GM20000 (cell line): ENCODE results near the gene SYT12.

ENCODE experiments used
- DNase-seq: peaks from one replicate; pipeline ENCODE4 v3.0.0; 2012; ENCODE audit warnings: low spot score
- TF ChIP-seq, protein P1 (sequence below): IDR thresholded peaks from 2 replicates; pipeline ENCODE4 v1.5.1; 2012; ENCODE audit warnings: mild to moderate bottlenecking, control low read depth; ENCODE audit errors: extremely low read depth, missing control alignments

Gene SYT12

DNA sequence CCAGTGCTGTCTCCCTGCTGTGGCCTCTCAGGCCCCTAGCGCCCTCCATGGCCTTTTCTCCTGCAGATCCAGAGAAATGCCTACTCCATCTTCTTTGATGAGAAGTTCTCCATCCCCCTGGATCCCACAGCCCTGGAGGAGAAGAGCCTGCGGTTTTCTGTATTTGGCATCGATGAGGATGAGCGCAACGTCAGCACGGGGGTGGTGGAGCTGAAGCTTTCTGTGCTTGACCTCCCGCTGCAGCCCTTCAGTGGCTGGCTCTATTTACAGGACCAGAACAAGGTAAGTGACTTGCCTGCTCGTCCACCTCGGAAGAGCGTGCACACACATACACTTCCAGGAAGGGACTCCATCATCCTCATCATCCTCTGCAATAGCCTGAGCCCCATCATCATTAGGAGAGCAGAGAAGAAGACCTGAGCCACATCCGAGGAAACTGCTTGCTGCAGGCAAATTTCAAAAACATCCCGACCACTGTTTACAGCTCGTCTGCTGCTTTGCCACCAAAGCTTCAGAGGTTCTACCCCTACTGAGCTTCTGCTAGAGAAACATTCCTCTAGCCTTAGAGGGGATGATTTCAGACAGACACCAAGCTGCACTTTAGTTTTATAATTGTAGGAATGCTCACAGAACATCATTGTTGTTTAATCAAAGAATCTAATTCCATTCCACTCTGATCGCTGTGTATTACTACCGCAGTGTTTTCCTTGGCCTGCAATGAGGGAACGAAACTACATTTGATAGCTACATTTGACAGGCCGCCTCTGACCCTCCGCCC is 20.8 kb downstream of the SYT12 start:
- TF ChIP-seq, protein P1, sequence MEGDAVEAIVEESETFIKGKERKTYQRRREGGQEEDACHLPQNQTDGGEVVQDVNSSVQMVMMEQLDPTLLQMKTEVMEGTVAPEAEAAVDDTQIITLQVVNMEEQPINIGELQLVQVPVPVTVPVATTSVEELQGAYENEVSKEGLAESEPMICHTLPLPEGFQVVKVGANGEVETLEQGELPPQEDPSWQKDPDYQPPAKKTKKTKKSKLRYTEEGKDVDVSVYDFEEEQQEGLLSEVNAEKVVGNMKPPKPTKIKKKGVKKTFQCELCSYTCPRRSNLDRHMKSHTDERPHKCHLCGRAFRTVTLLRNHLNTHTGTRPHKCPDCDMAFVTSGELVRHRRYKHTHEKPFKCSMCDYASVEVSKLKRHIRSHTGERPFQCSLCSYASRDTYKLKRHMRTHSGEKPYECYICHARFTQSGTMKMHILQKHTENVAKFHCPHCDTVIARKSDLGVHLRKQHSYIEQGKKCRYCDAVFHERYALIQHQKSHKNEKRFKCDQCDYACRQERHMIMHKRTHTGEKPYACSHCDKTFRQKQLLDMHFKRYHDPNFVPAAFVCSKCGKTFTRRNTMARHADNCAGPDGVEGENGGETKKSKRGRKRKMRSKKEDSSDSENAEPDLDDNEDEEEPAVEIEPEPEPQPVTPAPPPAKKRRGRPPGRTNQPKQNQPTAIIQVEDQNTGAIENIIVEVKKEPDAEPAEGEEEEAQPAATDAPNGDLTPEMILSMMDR: no peak
- no peak for DNase-seq

DNA sequence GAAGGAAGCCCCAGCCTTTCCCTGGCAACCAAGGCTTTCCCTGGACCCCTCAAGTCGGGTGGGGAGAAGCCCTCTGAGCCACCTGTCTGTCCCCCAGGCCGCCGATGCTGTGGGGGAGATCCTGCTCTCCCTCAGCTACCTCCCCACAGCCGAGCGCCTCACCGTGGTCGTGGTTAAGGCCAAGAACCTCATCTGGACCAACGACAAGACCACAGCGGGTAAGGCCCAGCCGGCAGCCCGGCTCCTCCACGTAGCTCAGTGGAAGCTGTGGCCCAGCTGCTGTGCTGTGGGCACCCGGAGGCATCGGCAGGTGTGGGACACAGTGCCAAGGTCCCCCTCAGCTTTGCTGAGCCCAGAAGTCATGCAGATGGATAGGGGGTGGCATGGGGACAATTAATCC is 21.6 kb downstream of the SYT12 start:
- TF ChIP-seq, protein P1: no peak
- DNase-seq: no peak

DNA sequence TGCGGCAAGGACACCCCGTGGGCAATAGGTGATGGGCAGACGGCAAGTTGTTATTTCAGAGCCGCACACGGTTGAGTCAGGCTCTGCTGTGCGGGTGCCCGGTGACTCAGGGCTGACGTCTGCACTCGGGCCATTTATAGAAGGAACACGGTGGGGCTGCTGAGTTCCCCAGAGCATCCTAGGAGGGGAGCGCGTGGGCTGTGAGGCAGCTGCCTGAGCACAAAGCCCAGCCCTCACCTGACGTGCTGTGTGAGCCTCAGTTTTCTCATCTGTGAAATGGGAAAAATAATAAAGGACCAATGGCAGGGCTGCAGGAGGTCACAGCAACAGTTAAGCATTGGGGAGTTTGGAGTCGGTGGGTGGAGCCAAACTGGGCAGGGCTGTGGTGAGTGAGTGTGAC is 22.4 kb downstream of the SYT12 start:
- TF ChIP-seq, protein P1: no peak
- no peak for DNase-seq

DNA sequence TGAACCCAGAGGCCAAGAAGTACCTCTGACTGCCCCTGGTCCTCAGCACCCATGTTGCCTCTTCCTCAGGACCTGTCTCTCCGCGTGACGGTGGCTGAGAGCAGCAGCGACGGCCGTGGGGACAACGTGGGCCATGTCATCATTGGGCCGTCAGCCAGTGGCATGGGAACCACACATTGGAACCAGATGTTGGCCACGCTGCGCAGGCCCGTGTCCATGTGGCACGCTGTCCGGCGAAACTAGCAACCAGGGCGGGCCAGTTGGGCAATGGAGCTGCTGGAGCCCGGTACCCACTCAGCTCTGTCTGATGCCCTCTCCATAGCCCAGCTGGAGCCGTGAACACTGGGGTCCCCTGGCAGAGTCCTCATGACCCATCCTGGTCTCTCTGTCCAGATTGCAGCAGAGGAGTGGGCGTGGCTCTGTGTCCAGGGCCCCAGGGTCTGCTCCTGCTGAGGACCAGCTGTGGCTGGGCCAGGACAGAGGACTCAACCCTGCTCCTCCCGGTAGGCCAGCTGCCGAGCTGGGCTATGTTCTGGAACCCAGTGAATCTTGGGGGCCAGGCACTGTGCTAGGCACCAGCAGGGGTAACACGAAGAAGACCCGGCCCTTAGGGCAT is 25.7 kb downstream of the SYT12 start:
- TF ChIP-seq, protein P1: no peak
- DNase-seq: no peak

DNA sequence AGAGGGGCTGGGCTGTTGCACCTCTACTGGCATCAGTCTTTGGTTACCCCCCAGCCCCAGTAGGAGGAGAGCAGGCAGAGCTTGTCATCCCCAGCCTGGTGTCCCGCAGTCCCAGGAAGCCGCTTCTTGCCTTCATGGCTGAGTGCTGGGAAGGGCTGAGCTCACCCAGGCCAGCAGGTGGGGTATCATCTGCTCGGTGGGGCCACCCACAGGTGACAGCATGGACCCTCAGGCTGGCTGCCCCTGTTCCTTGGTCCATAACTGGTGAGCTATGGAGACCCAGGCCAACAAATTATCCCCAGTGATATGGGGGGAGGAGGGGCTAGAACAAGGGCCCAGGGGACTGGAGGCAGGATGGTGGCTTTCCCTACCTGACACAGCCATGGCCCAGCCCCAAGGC is 27.2 kb downstream of the SYT12 start:
- TF ChIP-seq, protein P1: no peak

DNA sequence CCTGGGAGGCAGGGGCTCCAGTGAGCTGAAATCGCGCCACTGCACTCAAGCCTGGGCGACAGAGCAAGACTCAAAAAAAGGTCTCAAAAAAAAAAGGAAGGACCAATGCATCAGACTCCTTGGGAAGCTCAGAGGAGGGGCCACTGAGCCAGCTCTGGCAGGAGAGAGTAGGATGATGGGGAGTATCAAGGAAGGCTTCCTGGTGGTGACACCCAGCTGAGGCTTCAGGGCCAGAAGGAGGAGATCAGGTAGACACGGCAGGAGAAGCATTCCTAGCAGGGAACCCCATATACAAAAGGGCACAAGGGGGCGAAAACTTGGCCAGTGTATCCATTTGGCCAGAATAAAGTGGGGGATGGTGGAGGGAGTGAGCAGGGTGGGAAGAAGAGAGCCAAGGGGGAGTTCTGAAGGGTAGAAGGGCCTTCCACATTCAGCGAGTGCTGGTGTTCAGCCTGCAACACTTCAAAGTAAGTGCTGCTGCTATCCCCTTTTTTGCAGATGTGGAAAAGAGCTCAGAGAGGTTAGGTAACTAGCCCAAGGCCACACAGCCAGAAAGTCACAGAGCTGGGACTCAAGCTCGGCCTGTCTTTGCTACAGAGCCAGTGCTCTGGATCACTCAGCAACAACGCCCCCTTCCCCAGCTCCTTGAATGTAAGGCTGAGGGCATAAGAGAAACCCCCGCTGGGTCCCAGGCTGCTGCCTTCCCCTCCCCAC is 28.4 kb downstream of the SYT12 start:
- TF ChIP-seq, protein P1: no peak
- no peak for DNase-seq

More for the DNA sequence above, 27.2 kb downstream of the SYT12 start:
- no peak for DNase-seq

DNA sequence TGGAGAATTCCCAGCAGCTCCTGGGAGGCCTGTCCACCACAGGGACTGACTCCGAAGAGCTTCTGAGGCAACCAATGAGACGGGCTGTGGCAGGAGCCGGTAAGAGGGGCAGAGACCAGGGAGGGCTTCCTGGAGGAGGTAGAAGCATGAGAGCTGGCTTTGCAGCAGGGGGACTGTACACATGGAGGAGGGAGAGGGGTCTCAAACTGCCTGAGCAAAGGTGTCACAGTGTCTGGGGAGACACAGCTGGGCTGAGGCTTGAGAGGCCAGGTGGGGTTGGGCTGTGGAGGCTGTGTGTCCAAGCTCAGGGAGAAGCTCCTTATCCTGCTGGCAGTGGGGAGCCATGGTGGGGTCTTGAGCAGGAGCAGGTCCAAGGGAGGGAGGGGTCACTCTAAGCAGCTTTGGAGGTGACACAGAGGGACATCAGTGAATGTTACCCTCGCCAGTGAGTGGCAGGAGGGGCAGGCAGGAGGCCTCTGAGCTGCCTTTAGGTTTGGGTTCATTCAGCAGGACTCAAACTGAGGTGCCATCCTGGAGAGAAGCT is 29.1 kb downstream of the SYT12 start:
- TF ChIP-seq, protein P1: no peak

More for the DNA sequence above, 29.1 kb downstream of the SYT12 start:
- no peak for DNase-seq
